ENCODE measurements around the gene PFN3.

The PFN3 gene

GRCh38 chr5:177356746-177357145 lies 43.7 kb downstream of the PFN3 start:
- H3K4me1 ChIP-seq (ENCODE audit: control insufficient read depth, low read length): peaks cover 61% of the 10 kb centered on the region

DNA sequence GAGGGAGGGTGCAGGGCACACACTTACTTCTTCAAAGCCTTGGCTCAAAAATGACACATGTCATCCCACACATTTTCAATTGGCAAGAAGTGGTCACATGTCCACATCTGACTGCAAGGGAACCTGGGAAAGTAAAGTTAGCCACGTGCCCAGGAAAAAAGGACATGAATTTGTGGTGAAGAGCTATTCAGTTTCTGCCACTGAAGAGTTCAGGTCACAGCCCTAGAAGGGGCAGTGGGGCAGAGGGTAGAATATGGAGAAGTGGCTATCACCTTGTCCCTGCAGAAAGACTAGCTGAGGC lies 44.6 kb downstream of the PFN3 start:
- Histone ChIP-seq H4K20me1 (ENCODE audit: control insufficient read depth, insufficient read depth, low read depth, low read length) (no peaks in the 10 kb centered on the region), H3K27ac (ENCODE audit: low read depth, low read length) (no peak overlapping the region), H3K36me3 (ENCODE audit: control insufficient read depth, low read length) (0 out of 2 replicates have a peak, but pooled peaks cover 4% of the 10 kb centered on the region), H3K27me3 (ENCODE audit: control insufficient read depth, low read length) (no peaks in the 10 kb centered on the region), H3K4me2 (ENCODE audit: low read length) (no peak overlapping the region), H3K79me2 (ENCODE audit: control insufficient read depth, low read length) (peaks cover 20% of the 10 kb centered on the region), H3F3A (ENCODE audit: control insufficient read depth, insufficient read depth) (0 out of 2 replicates have a peak, but pooled peaks cover 2% of the 10 kb centered on the region), H3K9me3 (ENCODE audit: control insufficient read depth, insufficient read depth, low read length) (peaks cover 4% of the 10 kb centered on the region; the same call in 1 of the 2 replicates), H3K4me1 (ENCODE audit: control insufficient read depth, low read length) (peaks cover 51% of the 10 kb centered on the region), H3K9me2 (replicated peaks; ENCODE audit: control insufficient read depth, low read length) (no peaks in the 10 kb centered on the region), H3K4me3 (ENCODE audit: low read length) (no peak overlapping the region)
- TF ChIP-seq EZH2phosphoT487 (IDR thresholded peaks at IDR 0.05; ENCODE audit: borderline replicate concordance, low read length): no peak
- TF ChIP-seq, protein P1, sequence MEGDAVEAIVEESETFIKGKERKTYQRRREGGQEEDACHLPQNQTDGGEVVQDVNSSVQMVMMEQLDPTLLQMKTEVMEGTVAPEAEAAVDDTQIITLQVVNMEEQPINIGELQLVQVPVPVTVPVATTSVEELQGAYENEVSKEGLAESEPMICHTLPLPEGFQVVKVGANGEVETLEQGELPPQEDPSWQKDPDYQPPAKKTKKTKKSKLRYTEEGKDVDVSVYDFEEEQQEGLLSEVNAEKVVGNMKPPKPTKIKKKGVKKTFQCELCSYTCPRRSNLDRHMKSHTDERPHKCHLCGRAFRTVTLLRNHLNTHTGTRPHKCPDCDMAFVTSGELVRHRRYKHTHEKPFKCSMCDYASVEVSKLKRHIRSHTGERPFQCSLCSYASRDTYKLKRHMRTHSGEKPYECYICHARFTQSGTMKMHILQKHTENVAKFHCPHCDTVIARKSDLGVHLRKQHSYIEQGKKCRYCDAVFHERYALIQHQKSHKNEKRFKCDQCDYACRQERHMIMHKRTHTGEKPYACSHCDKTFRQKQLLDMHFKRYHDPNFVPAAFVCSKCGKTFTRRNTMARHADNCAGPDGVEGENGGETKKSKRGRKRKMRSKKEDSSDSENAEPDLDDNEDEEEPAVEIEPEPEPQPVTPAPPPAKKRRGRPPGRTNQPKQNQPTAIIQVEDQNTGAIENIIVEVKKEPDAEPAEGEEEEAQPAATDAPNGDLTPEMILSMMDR (IDR thresholded peaks at IDR 0.05; ENCODE audit: low read depth, low read length, poor library complexity, severe bottlenecking): no peak

More at GRCh38 chr5:177356746-177357145, 43.7 kb downstream of the PFN3 start:
- Histone ChIP-seq H3K27ac (ENCODE audit: low read depth, low read length) (no peak overlapping the region), H3K27me3 (ENCODE audit: control insufficient read depth, low read length) (no peaks in the 10 kb centered on the region), H3K4me2 (ENCODE audit: low read length) (peak overlapping the region; percentile 90), H3K4me3 (ENCODE audit: low read length) (peak overlapping the region; percentile 91), H3K9me3 (ENCODE audit: control insufficient read depth, insufficient read depth, low read length) (peaks cover 4% of the 10 kb centered on the region; the same call in 1 of the 2 replicates), H3K36me3 (ENCODE audit: control insufficient read depth, low read length) (no peaks in the 10 kb centered on the region), H3F3A (ENCODE audit: control insufficient read depth, insufficient read depth) (peaks cover 4% of the 10 kb centered on the region; the same call in 1 of the 2 replicates), H4K20me1 (ENCODE audit: control insufficient read depth, insufficient read depth, low read depth, low read length) (no peaks in the 10 kb centered on the region), H3K79me2 (ENCODE audit: control insufficient read depth, low read length) (peaks cover 13% of the 10 kb centered on the region), H3K9me2 (replicated peaks; ENCODE audit: control insufficient read depth, low read length) (no peaks in the 10 kb centered on the region)
- TF ChIP-seq EZH2phosphoT487 (IDR thresholded peaks at IDR 0.05; ENCODE audit: borderline replicate concordance, low read length): no peak
- TF ChIP-seq, protein P1 (IDR thresholded peaks at IDR 0.05; ENCODE audit: low read depth, low read length, poor library complexity, severe bottlenecking): no peak

DNA sequence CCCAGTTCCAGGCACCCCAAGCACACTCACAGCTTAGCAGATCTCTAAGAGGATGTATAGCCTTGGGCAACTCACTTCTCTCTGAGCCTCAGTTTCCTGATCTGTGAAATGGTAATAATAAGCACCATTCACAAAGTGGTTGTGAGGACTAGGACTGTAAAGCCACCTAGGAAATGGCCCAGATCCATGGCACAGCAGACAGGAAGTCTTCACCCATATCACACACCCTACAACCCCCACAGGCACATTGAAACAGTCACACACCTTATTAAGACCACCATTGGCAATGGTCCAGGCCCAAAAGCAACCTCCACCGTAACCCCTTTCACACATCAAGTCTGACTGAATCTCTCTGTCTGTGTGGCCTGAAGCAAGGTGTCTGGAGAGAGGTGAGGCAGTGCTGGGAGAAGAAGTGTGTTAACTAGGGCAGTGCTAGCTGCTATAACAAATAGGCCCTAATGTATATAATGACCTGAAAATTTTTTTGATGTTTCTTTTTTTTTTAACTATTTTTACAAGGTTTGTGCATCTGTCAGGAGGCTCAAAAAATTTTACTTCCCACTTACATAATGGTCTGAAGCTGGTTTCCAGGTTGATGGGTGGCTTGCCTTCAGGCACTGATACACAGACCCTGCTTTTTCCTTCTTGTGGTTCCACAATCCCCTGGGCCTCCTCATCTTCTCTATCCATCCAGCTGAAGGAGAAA lies 45.1 kb downstream of the PFN3 start:
- Histone ChIP-seq H3K36me3 (ENCODE audit: control insufficient read depth, low read length) (peaks cover 4% of the 10 kb centered on the region), H3K4me1 (ENCODE audit: control insufficient read depth, low read length) (peaks cover 55% of the 10 kb centered on the region), H3F3A (ENCODE audit: control insufficient read depth, insufficient read depth) (0 out of 2 replicates have a peak, but pooled peaks cover 2% of the 10 kb centered on the region), H3K79me2 (ENCODE audit: control insufficient read depth, low read length) (peaks cover 25% of the 10 kb centered on the region), H3K4me3 (ENCODE audit: low read length) (no peak overlapping the region), H3K27me3 (ENCODE audit: control insufficient read depth, low read length) (no peaks in the 10 kb centered on the region), H4K20me1 (ENCODE audit: control insufficient read depth, insufficient read depth, low read depth, low read length) (peaks cover 3% of the 10 kb centered on the region; the same call in 1 of the 2 replicates), H3K27ac (ENCODE audit: low read depth, low read length) (no peak overlapping the region), H3K4me2 (ENCODE audit: low read length) (no peak overlapping the region), H3K9me2 (replicated peaks; ENCODE audit: control insufficient read depth, low read length) (no peaks in the 10 kb centered on the region), H3K9me3 (ENCODE audit: control insufficient read depth, insufficient read depth, low read length) (peaks cover 4% of the 10 kb centered on the region; the same call in 1 of the 2 replicates)
- no peak for TF ChIP-seq EZH2phosphoT487 (IDR thresholded peaks at IDR 0.05; ENCODE audit: borderline replicate concordance, low read length)
- TF ChIP-seq, protein P1 (IDR thresholded peaks at IDR 0.05; ENCODE audit: low read depth, low read length, poor library complexity, severe bottlenecking): no peak

Measured in DOHH2 (cell line).